Measurements from ENCODE around the gene SETD6.

GRCh38 chr16:58499092-58499511 is 16.2 kb upstream of the SETD6 start:
- TF ChIP-seq EZH2 (IDR thresholded peaks at IDR 0.05; ENCODE audit: low read length, missing control alignments): no peak
- TF ChIP-seq, protein P1, sequence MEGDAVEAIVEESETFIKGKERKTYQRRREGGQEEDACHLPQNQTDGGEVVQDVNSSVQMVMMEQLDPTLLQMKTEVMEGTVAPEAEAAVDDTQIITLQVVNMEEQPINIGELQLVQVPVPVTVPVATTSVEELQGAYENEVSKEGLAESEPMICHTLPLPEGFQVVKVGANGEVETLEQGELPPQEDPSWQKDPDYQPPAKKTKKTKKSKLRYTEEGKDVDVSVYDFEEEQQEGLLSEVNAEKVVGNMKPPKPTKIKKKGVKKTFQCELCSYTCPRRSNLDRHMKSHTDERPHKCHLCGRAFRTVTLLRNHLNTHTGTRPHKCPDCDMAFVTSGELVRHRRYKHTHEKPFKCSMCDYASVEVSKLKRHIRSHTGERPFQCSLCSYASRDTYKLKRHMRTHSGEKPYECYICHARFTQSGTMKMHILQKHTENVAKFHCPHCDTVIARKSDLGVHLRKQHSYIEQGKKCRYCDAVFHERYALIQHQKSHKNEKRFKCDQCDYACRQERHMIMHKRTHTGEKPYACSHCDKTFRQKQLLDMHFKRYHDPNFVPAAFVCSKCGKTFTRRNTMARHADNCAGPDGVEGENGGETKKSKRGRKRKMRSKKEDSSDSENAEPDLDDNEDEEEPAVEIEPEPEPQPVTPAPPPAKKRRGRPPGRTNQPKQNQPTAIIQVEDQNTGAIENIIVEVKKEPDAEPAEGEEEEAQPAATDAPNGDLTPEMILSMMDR (conservative IDR thresholded peaks at IDR 0.05 in 1 of 2, IDR thresholded peaks at IDR 0.05 in 1 of 2; ENCODE audit: low read depth in 1 of 2, low read length in 2 of 2): no peak
